ENCODE results near the gene STRN3. TPM values are rescaled to one million over a fixed set of nuclear protein-coding genes. Genes with fewer than 3 reads are reported as not detected.

Gene STRN3
- total and polyA plus RNA-seq, 2 of the 8 experiments (the other 6 are each of a cell fraction or from before 2014, with no cell fraction given) = 8.7 to 38.1 TPM

DNA sequence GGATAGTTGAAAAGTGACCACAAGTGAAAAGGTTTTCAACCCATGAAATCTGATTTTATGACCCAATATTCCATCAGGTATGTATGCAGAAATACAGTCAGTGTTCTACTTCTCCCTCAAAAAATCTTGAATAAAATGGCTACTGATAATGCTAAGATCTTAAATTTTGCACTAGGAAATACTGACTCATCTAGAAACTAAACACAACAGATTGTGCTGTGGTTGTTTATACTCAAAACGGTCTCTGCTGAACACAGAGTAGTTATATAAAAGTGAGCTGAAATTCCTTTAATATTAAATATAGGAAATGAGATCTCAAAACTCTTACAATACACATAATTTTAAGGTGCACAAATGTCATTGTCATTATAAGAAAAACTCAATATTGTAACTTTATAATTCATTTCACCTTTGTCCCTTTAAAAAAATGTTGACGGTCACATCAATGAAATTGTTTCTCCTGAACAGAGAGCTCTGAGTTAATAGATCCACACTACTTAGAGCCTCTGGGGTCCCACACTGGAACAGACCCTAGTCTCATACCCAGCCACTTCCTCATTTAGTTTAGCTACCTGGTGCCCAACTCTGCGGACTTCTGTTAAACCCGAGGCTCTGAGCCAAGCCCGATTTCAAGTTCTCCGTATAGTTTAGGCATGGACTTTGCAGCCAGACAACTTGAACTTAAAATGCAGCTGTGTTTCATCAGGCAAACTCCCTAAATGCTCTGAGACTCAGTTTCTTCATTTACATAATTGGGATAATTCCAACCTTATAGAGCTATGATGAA lies 142.5 kb downstream of the STRN3 start:
- Histone ChIP-seq H3K4me1 (replicated peaks in 1 of 4; ENCODE audit: control insufficient read depth in 3 of 4, insufficient read depth in 4 of 4, low read length in 3 of 4) (no peaks in the 10 kb centered on the region), H3K56ac (replicated peaks; ENCODE audit: insufficient read length, low read depth, low read length) (no peak overlapping the region), H2AFZ (ENCODE audit: low read length) (no peak overlapping the region), H3K79me1 (ENCODE audit: low read depth, low read length) (no peaks in the 10 kb centered on the region), H4K91ac (replicated peaks; ENCODE audit: insufficient read length, low read length) (no peak overlapping the region), H3K9me3 (ENCODE audit: insufficient read depth in 2 of 2, low read depth in 1 of 2, low read length in 1 of 2) (no peaks in the 10 kb centered on the region), H3K79me2 (ENCODE audit: control insufficient read depth in 1 of 2, insufficient read depth in 2 of 2, low read length in 2 of 2) (no peaks in the 10 kb centered on the region), H3K4ac (replicated peaks; ENCODE audit: insufficient read length, low read depth, low read length) (no peak overlapping the region), H4K20me1 (replicated peaks in 1 of 2; ENCODE audit: control insufficient read depth in 1 of 2, insufficient read depth in 2 of 2, low read length in 2 of 2) (no peaks in the 10 kb centered on the region), H2BK15ac (ENCODE audit: low read length) (no peak overlapping the region), H3K4me2 (ENCODE audit: insufficient read depth in 1 of 2, low read depth in 2 of 2, low read length in 2 of 2) (no peak overlapping the region), H3K9ac (replicated peaks in 1 of 4; ENCODE audit: extremely low read depth in 1 of 4, low read depth in 3 of 4, low read length in 3 of 4) (no peak overlapping the region), H3K27me3 (replicated peaks in 1 of 4; ENCODE audit: control insufficient read depth in 3 of 4, extremely low read depth in 1 of 4, insufficient read depth in 3 of 4, low read length in 3 of 4) (no peaks in the 10 kb centered on the region), H3K27ac (ENCODE audit: low read depth, low read length) (no peak overlapping the region), H2AK5ac (ENCODE audit: low read depth, low read length) (no peak overlapping the region), H3K4me3 (ENCODE audit: extremely low read depth in 1 of 4, insufficient read depth in 2 of 4, low read depth in 3 of 4, low read length in 4 of 4) (no peak overlapping the region), H3K23me2 (ENCODE audit: low read depth, low read length) (no peaks in the 10 kb centered on the region), H2BK20ac (ENCODE audit: low read length) (no peak overlapping the region), H3K23ac (ENCODE audit: insufficient read length) (no peak overlapping the region), H4K5ac (ENCODE audit: insufficient read length, low read depth, low read length) (no peak overlapping the region), H2BK12ac (ENCODE audit: low read depth, low read length) (no peak overlapping the region), H3K18ac (ENCODE audit: extremely low read depth, low read length) (no peak overlapping the region), H2BK5ac (ENCODE audit: low read depth, low read length) (no peak overlapping the region), H4K8ac (ENCODE audit: extremely low read depth, insufficient read depth, low read length) (no peak overlapping the region), H3K36me3 (ENCODE audit: control insufficient read depth in 2 of 4, insufficient read depth in 4 of 4, low read length in 3 of 4) (peaks cover 0 to 14% (median 0%) of the 10 kb centered on the region in 4 experiments; a peak in 2 of 8 replicates), H3K14ac (ENCODE audit: insufficient read length) (no peak overlapping the region), H2BK120ac (replicated peaks; ENCODE audit: low read depth, low read length) (no peak overlapping the region)
- ChIA-PET POLR2A (ENCODE audit: partially characterized antibody) (no interaction called here), CTCF (ENCODE audit: partially characterized antibody) (no interaction called here)
- DNase-seq (ENCODE audit: low read depth in 1 of 2, low spot score in 2 of 2) (no peak), FAIRE-seq (no peak)
- WGBS, 2 experiments (ENCODE audit: extremely low coverage in 1 of 2, insufficient coverage in 1 of 2, insufficient read length in 1 of 2, insufficient replicate concordance in 2 of 2, low coverage in 1 of 2, low lambda C conversion rate in 2 of 2, missing lambda C conversion rate in 1 of 2) = 88% methylated on average over 6 of the region's 6 CpGs; no CpG with 5 or more reads in 1 of the 2 experiments
- no peak for TF ChIP-seq RAD21 (IDR thresholded peaks at IDR 0.05 in 1 of 2, conservative IDR thresholded peaks at IDR 0.05 in 1 of 2; ENCODE audit: low read depth in 2 of 2, low read length in 2 of 2)
- no peak for TF ChIP-seq ZNF274 (IDR thresholded peaks at IDR 0.05; ENCODE audit: borderline replicate concordance, extremely low read depth, low read length)
- TF ChIP-seq SIX5 (IDR thresholded peaks at IDR 0.05; ENCODE audit: low read depth, low read length) = no peak
- no peak for TF ChIP-seq BCL11A (IDR thresholded peaks at IDR 0.05; ENCODE audit: low read depth in 2 of 2, low read length in 2 of 2)
- no peak for TF ChIP-seq TEAD4 (IDR thresholded peaks at IDR 0.05; ENCODE audit: low read depth, low read length)
- TF ChIP-seq BRCA1 (IDR thresholded peaks at IDR 0.05; ENCODE audit: low read depth, low read length) = no peak
- no peak for TF ChIP-seq SIRT6 (IDR thresholded peaks at IDR 0.05; ENCODE audit: low read length)
- TF ChIP-seq PHF8 (conservative IDR thresholded peaks at IDR 0.05; ENCODE audit: low read depth, low read length) = no peak
- no peak for TF ChIP-seq POLR2A (IDR thresholded peaks at IDR 0.05; ENCODE audit: control extremely low read depth in 1 of 2, low read depth in 2 of 2, low read length in 2 of 2)
- no peak for TF ChIP-seq SP4 (IDR thresholded peaks at IDR 0.05; ENCODE audit: low read length)
- TF ChIP-seq, protein P1, sequence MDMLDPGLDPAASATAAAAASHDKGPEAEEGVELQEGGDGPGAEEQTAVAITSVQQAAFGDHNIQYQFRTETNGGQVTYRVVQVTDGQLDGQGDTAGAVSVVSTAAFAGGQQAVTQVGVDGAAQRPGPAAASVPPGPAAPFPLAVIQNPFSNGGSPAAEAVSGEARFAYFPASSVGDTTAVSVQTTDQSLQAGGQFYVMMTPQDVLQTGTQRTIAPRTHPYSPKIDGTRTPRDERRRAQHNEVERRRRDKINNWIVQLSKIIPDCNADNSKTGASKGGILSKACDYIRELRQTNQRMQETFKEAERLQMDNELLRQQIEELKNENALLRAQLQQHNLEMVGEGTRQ (IDR thresholded peaks at IDR 0.05; ENCODE audit: low read length) = no peak
- no peak for TF ChIP-seq RXRA (IDR thresholded peaks at IDR 0.05; ENCODE audit: insufficient read depth, low read depth, low read length)

All from H1 (cell line).